ENCODE data around the gene CHID1. TPM values are rescaled to one million over a fixed set of nuclear protein-coding genes. Genes with fewer than 3 reads are reported as not detected.
A peak's percentile ranks its signal among the peaks of the same experiment; 100 is the strongest.

Gene CHID1
- total RNA-seq, 2 donors from 2014 or later: 46.4 to 113 TPM

DNA sequence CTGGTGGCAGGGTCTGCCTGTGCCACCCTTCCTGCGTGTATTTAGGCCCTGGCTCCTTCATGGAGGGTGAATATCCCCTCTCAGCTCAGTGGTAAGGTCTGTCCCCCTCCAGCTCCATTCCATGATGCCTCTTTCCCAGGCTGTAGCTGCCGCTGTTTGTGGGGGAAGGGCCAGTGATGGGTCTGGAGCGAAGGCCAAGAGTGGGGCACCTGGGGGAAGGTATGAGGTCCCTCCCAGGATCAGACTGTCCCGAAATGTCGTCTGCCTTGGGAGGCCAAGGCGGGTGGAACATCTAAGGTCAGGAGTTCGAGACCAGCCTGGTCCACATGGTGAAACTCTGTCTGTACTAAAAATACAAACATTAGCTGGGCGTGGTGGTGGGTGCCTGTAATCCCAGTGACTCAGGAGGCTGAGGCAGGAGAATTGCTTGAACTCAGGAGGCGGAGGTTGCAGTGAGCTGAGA, 76.7 kb downstream of the CHID1 start:
- TF ChIP-seq CTCF (IDR thresholded peaks at IDR 0.05): no peak
- H3K4me3 ChIP-seq: peak overlapping the region; percentile 77
- peaks cover 13% of the 10 kb centered on the region for H3K27me3 ChIP-seq
- DNase-seq: peak; percentile 59
- H3K27ac ChIP-seq: peak overlapping the region; percentile 89
- peaks cover 13% of the 10 kb centered on the region for H3K36me3 ChIP-seq
- H3K4me1 ChIP-seq: peaks cover 35% of the 10 kb centered on the region
- H3K9ac ChIP-seq (ENCODE audit: low read depth in 2 of 2, low read length in 2 of 2): peak overlapping the region; percentile 93
- no peaks in the 10 kb centered on the region for H3K9me3 ChIP-seq
- intact Hi-C loops (cut with DNase I): no loop called here

DNA sequence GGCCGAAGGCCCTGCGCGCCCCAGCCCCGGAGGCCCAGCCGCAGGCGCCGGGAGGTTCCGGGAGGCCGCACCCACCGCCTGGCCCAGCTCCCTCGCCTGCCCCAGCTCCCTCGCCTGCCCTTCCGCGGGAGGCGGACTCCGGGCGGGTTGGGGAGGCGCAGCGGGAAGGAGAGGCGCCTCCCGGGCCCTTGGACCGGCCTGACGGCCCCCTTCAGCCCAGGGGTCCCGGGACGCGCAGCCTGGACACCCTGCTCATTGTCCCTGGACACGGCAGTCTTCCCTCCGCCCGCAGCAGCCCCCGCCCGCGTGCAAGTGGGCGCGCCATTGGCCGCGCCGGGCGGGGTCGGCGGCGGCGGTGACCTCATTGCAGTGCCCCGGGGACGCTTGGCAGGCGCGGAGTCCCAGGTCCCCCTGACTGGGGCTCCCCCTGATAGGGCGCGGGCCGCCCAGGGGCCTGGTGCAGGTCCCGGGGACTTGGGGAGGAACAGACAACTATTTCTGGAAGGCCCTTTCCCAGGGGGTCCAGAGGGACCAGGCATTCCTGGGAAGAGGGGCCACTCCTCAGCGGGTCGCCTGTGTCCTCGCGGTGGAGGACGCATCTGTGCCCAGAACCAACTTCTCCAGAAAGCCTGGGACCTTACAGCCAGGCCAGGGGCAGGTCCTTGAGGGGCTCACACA, 77.4 kb downstream of the CHID1 start:
- no peak for TF ChIP-seq CTCF (IDR thresholded peaks at IDR 0.05)
- DNase-seq: peak; percentile 63
- intact Hi-C loops (cut with DNase I): no loop called here
- H3K9ac ChIP-seq (ENCODE audit: low read depth in 2 of 2, low read length in 2 of 2): peak overlapping the region; percentile 93
- peaks cover 13% of the 10 kb centered on the region for H3K27me3 ChIP-seq
- peaks cover 13% of the 10 kb centered on the region for H3K36me3 ChIP-seq
- H3K9me3 ChIP-seq: no peaks in the 10 kb centered on the region
- peaks cover 30% of the 10 kb centered on the region for H3K4me1 ChIP-seq
- H3K27ac ChIP-seq: peak overlapping the region; percentile 89
- H3K4me3 ChIP-seq: peak overlapping the region; percentile 77

GRCh38 chr11:832529-833113, 78.0 kb downstream of the CHID1 start, which contains the start of gene CD151:
TSS of gene CD151 (plus strand) at chr11:832952. CDS start at chr11:836070, 3,118 bp downstream.
- Histone ChIP-seq H3K9me3 (no peaks in the 10 kb centered on the region), H3K9ac (ENCODE audit: low read depth in 2 of 2, low read length in 2 of 2) (peak within 1 kb of the TSS; percentile 93), H3K4me1 (peaks cover 30% of the 10 kb centered on the region), H3K27ac (peak within 1 kb of the TSS; percentile 89), H3K4me3 (peak within 1 kb of the TSS; percentile 77), H3K27me3 (peaks cover 13% of the 10 kb centered on the region), H3K36me3 (peaks cover 11% of the 10 kb centered on the region)
- no peak for DNase-seq
- intact Hi-C loops (cut with DNase I): no loop called here
- TF ChIP-seq CTCF (IDR thresholded peaks at IDR 0.05): no peak

DNA sequence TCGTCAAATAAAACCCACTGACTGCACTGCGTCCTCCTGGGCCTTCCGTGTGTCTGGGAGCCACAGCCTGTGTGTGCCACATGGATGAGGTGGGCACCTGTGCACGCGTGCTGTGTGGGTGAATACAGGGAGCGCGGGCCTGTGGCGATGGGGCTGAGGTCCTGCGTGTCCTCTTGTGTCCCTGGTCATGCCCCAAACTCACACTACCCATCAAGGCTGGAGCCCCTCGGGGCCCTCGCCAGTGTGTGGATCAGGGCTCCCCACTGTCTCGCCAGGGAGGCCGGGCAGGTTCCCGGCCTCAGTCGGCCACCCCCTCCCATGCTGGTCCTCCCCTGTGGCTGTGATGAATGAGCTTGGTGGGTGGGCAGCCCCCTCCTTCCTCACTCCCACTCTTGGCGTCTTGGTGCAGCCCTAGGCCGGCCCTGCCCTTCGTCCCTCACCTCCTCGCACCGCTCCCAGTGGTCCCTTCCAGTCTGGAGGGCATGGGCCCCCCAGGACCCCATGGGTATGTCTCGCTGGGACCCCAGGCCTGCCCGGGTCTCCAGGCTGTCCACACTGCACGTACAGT, 78.6 kb downstream of the CHID1 start:
- no peaks in the 10 kb centered on the region for H3K9me3 ChIP-seq
- peaks cover 18% of the 10 kb centered on the region for H3K27me3 ChIP-seq
- intact Hi-C loops (cut with DNase I): no loop called here
- H3K36me3 ChIP-seq: peaks cover 5% of the 10 kb centered on the region
- peaks cover 31% of the 10 kb centered on the region for H3K4me1 ChIP-seq
- DNase-seq: no peak
- peak overlapping the region; percentile 77 for H3K4me3 ChIP-seq
- peak overlapping the region; percentile 67 for H3K27ac ChIP-seq
- H3K9ac ChIP-seq (ENCODE audit: low read depth in 2 of 2, low read length in 2 of 2): peak overlapping the region; percentile 79 to 88
- TF ChIP-seq CTCF (IDR thresholded peaks at IDR 0.05): no peak

GRCh38 chr11:831118-831864, 79.3 kb downstream of the CHID1 start:
- no peak for DNase-seq
- no peak overlapping the region for H3K27ac ChIP-seq
- no peaks in the 10 kb centered on the region for H3K36me3 ChIP-seq
- peaks cover 18% of the 10 kb centered on the region for H3K27me3 ChIP-seq
- intact Hi-C loops (cut with DNase I): no loop called here
- peaks cover 31% of the 10 kb centered on the region for H3K4me1 ChIP-seq
- TF ChIP-seq CTCF (IDR thresholded peaks at IDR 0.05): no peak
- H3K4me3 ChIP-seq: no peak overlapping the region
- H3K9me3 ChIP-seq: no peaks in the 10 kb centered on the region
- peak overlapping the region in 1 of 2 donors; percentile 50 for H3K9ac ChIP-seq (ENCODE audit: low read depth in 2 of 2, low read length in 2 of 2)

All from colonic mucosa (tissue), 4 donors.